SHP77 (cell line): Measurements from ENCODE around the gene CPNE1.
"Not testable (repeated sequence)": the region's sequence is repeated elsewhere in the genome, so short reads cannot be mapped to it uniquely, and the experiment has no call there.

Experiments used
- DNase-seq, 2 experiments: peaks; one replicate each; lab custom pipeline; 2025; lab: John Stamatoyannopoulos, UW

CPNE1 gene

DNA sequence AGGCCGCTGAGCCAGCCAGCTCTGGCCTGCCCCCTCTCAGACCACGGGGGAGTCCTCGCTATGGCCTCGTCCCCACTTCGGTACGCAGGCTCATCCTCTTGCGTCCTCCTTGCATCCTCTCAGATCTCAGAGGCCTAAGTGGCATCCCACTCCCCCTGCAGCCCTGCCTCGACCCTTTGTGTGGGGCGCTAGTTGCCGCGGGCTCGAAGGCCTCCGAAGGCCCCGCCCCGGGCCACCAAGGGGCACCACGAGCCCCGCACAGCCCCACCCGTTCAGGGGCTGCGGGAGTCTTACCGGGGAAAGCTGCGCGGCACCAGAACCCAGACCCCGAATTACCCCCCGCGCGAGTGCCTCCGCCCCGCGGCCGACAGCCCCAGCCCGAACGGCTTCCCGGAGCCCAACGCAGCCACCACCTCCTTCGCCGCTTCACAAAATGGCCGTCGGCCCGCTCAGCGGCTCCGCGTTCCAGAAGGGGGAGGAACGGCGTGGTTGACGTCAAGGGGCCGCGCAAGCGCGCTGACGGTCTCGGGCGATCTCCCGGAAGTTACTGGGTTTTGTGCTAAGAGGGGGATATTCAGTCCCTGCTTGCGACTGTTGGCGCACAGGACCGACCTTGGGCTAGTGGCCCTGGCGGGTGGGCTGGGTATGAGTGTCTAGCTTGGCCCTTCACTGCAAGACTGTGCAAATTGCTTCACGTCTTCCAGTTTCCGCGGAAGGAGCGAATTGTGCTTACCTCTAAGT is at the start of gene CPNE1, which contains the start of gene RBM12:
TSS of gene CPNE1 (minus strand) at position 435 of the 741 bp plus-strand sequence. CDS start 31,977 bp downstream, outside the sequence.
TSS of gene RBM12 (minus strand) at position 435 of the 741 bp plus-strand sequence. CDS start 9,578 bp downstream, outside the sequence.
- peak; percentile 85 to 89 for DNase-seq

DNA sequence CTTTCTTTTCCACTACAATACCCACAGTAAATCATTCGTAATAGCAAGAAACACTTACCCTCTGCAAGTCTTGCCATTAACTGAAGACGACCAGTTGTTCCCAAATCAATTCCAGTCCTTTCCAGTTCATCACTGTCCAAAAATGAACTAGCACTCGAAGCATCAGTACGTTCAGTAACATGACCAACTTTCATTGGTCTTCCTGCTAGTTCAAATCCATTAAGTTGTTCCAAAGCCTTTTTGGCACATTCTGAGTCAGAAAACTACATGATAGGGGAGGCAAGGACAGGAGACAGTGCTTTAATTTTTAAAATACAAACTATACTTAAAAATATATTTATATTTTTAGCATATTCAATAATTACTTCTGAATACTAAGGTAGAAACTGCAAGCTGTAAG is 49.4 kb upstream of the CPNE1 start:
- DNase-seq, result no peak

GRCh38 chr20:35713120-35713519 is 48.4 kb upstream of the CPNE1 start:
- not testable (repeated sequence) for DNase-seq

- no peak for DNase-seq
These were observed 47.0 kb upstream of the CPNE1 start for GRCh38 chr20:35711588-35712209.

GRCh38 chr20:35710884-35711587 is 46.3 kb upstream of the CPNE1 start:
- DNase-seq, result no peak

- DNase-seq, result no peak
These were observed 45.3 kb upstream of the CPNE1 start for GRCh38 chr20:35710039-35710438.

- DNase-seq, result no peak
These were observed 44.6 kb upstream of the CPNE1 start for GRCh38 chr20:35709259-35709658.

- DNase-seq, result no peak
These were observed 43.8 kb upstream of the CPNE1 start for GRCh38 chr20:35708502-35708901.

DNA sequence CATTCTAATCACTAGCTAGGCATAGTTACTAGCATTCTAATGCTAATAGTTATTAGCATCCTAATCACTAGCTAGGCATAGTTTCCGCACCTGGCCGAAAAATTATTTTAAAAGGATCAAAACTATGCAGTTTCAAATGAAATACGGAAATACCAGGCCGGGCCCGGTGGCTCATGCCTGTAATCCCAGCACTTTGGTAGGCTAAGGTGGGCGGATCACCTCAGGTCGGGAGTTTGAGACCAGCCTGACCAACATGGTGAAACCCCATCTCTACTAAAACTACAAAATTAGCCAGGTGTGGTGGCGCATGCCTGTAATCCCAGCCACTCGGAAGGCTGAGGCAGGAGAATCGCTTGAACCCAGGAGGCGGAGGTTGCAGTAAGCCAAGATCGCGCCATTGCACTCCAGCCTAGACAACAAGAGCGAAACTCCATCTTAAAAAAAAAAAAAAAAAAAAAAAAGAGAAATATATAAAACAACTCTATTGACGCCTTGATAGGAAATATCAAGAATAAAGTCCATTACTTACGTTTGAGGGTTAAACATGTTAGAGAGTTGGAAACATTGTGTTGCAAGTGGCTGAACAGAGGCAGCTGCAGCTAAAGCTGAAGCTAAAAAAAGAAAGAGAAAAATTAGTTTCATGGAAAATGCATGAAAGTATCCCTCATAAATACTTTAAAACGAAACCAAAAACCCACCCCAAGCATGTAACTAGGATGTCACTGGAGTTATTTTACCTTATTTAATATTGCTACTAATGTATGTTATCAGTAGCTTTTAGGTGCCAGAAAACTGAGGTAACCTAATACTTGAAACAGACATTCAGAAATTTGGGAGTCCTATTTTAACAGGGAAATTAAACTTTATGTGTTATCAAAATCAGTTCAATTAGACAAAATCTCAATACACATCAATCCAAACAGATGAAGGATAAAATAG is 42.2 kb upstream of the CPNE1 start:
- DNase-seq, result not testable (repeated sequence)

DNA sequence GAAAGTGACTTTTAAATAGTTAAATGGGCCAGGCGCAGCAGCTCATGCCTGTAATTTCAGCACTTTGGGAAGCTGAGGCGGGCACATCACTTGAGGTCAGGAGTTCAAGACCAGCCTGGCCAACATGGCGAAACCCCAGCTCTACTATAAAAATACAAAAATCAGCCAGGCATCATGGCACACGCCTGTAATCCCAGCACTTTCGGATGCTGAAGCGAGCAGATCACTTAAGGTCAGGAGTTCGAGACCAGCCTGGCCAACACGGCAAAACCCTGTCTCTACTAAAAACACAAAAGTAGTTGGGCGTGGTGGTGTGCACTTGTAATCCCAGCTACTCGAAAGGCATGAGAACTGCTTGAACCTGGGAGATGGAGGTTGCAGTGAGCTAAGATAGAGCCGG is 41.2 kb upstream of the CPNE1 start:
- DNase-seq, result not testable (repeated sequence)

GRCh38 chr20:35704514-35705261 is 40.0 kb upstream of the CPNE1 start:
- no peak for DNase-seq

- DNase-seq, result no peak
These were observed 38.4 kb upstream of the CPNE1 start for GRCh38 chr20:35702824-35703695.

DNA sequence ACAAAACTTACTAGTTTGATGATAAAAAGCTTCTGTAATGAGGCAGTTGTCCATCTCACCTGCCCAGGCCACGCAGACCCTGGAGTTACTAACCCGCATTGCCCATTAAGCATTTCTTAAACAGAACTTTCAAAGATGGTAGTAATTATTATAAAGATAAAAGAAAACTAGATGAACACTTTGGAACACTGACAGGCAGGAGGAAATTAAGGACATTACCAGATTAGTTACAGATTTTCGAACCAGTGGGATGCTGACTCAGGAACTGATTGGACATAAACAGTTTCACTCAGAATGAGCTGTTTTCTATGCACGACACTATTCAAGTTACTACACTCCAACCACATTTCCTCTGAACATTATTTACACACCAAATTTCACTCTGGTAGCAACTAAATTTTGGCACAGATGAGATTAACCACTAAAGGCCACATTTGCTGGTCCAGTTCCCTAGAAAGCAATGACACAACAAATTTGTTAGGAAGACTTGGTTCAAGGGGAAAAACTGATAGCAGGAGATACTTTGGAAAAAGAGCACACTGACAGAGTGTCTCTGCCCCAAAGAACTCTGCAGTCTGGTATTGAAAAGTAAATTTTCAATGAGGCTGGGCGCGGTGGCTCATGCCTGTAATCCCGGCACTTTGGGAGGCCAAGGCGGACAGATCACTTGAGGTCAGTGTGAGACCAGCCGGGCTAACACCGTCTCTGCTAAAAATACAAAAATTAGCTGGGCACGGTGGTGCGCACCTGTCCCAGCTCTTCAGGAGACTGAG is 37.5 kb upstream of the CPNE1 start:
- DNase-seq, result no peak

DNA sequence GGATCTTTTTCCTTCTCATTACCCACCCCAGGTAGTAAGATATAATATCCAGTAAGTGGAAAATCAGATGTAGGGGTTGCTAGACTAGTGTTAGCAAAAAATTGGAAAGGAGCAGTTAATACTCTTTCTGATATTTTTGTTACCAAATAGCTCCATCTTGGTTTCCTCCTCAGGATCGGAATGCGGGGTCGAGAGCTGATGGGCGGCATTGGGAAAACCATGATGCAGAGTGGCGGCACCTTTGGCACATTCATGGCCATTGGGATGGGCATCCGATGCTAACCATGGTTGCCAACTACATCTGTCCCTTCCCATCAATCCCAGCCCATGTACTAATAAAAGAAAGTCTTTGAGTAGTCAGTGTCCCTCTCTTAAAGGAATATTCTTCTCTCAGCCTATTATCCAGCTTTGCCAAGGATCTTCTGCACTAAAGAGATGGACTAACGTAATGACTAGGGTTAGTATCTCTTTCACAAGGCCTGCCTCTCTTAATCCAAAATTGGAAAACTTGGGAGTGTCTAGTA is 36.0 kb upstream of the CPNE1 start:
- no peak for DNase-seq

DNA sequence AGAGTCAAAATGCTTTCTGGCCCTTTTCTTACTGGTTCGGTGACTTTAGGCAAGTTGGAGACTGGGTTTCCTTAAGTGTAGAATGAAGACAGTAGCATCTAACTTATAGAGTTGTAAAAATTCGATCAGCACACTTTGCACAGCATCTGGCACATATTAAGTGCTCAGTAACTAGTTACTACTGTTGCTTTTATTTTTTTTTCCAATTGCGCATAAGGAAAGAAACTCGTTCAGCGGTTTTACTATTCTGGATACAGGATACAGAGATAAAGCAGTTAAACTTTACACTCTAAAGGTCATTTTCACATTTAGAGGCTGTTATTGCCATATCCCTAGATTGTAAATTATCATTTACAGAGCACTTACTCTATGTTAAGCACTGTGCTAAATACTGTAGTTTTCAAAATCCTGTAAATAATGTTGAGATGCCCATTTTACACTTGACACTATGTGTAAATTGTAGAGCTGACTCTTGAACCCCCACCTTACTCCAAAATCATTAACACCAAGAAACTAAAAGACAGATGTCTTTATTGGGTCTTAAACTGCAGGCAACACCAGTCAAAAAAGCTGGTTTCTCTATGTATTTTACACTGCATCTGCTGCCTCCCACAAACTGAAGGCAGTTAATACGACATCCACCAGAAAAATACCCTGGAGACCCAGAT is 35.4 kb upstream of the CPNE1 start:
- no peak for DNase-seq

DNA sequence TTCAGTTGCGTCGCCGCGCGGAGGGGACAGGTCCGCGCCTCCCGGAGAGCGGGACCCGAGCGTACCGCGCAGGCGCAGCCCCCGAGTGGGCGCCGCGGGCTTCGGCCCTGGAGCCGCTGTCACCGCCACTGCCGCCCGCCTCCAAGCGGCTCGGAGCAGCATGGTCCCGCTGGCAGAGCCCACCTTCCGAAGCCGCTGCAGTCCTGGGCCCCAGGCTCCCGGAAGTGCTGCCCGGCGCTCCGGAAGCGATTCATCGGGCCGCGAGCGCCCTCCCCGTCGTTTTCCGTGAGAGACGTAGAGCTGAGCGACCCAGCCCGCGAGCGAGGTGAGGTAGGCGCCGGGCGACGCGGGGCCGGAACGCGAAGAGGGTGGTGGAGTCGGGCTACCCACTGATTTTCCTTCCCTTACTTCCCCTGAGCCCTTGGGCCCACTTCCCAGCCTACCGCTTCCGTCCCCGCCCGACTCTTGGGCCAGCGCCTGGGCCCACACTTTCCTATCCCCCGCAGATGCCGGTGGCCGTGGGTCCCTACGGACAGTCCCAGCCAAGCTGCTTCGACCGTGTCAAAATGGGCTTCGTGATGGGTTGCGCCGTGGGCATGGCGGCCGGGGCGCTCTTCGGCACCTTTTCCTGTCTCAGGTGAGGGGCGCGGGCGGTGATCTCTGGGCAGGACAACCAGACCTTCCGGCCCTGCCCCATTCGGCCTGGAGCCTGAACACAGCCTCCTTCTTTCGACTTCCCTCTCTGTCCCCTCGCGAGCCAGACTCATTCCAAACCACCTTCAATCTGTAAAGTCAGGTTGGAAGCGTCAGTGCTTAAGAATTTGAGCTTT is 34.6 kb upstream of the CPNE1 start, which contains the start of the genes NFS1 and ROMO1:
TSS of gene NFS1 (minus strand) at position 226 of the 830 bp plus-strand sequence. CDS start at position 162, 64 bp downstream.
TSS of gene ROMO1 (plus strand) at position 279 of the 830 bp plus-strand sequence. CDS start at position 507, 228 bp downstream.
- peak; percentile 73 to 89 for DNase-seq
